Measurements from ENCODE around the gene SERGEF. TPM values are rescaled to one million over a fixed set of nuclear protein-coding genes. Genes with fewer than 3 reads are reported as not detected.

Gene SERGEF
- total RNA-seq, 1 experiment from 2014 or later, result 31.4 TPM

DNA sequence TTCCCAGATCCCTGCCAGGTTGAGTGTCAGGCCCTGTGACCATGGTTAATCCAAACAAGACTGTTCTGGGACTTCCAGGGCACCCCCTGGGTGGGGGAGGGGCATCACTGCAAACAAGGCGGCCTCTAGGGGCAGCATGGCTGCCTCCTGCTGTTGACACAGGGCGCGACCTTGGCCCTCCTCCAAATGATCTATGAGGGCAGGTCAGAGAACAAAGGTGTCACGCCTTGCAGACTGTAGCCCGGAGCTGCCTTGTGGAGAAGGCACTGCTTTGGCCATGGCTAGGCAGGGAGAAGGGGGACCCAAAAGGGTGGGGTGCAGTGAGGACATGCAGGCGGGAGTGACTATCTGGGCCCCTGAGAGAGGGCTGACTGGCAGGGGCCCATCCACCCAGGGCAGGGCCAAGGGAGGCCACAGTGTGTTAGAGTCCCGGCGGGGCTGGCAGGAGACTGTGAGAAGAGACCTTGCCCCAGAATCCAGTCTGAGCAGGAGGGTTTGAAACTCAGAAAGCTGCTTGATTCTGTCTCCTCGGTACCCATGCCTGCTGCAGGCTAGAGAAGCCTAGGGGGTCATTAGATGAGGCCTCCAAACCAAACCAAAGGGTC lies 242.7 kb downstream of the SERGEF start:
- no peak overlapping the region for H2BK20ac ChIP-seq (ENCODE audit: low read depth, low read length, poor library complexity, severe bottlenecking)
- H3K23me2 ChIP-seq (ENCODE audit: insufficient read length, low read depth, low read length, poor library complexity, severe bottlenecking), result no peaks in the 10 kb centered on the region
- no peak overlapping the region for H3T11ph ChIP-seq (ENCODE audit: low read length)
- no peak overlapping the region for H2AFZ ChIP-seq (ENCODE audit: low read length)
- no peak overlapping the region for H2BK5ac ChIP-seq (ENCODE audit: insufficient read length, low read length)
- H3K4me1 ChIP-seq (ENCODE audit: insufficient read depth, low read length), result no peaks in the 10 kb centered on the region
- H3K4ac ChIP-seq (ENCODE audit: low read depth, low read length), result no peak overlapping the region
- H2BK12ac ChIP-seq (ENCODE audit: insufficient read length, low read depth, low read length), result no peak overlapping the region
- TF ChIP-seq, protein P1, sequence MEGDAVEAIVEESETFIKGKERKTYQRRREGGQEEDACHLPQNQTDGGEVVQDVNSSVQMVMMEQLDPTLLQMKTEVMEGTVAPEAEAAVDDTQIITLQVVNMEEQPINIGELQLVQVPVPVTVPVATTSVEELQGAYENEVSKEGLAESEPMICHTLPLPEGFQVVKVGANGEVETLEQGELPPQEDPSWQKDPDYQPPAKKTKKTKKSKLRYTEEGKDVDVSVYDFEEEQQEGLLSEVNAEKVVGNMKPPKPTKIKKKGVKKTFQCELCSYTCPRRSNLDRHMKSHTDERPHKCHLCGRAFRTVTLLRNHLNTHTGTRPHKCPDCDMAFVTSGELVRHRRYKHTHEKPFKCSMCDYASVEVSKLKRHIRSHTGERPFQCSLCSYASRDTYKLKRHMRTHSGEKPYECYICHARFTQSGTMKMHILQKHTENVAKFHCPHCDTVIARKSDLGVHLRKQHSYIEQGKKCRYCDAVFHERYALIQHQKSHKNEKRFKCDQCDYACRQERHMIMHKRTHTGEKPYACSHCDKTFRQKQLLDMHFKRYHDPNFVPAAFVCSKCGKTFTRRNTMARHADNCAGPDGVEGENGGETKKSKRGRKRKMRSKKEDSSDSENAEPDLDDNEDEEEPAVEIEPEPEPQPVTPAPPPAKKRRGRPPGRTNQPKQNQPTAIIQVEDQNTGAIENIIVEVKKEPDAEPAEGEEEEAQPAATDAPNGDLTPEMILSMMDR (conservative IDR thresholded peaks at IDR 0.05), result peak; percentile 55
- H3K18ac ChIP-seq (ENCODE audit: insufficient read length, low read depth, low read length), result no peak overlapping the region
- peak; percentile 55 for DNase-seq
- no peak overlapping the region for H3K23ac ChIP-seq (ENCODE audit: insufficient read length, low read depth, low read length)
- no peak overlapping the region for H3K9ac ChIP-seq (ENCODE audit: extremely low read depth, insufficient read length, low read length)
- H3K27me3 Mint-ChIP-seq (ENCODE audit: low read depth), result peaks cover 1% of the 10 kb centered on the region
- H3K79me2 ChIP-seq (ENCODE audit: insufficient read depth, low read length), result no peaks in the 10 kb centered on the region
- H3K27ac Mint-ChIP-seq, result peak overlapping the region in 1 of 3 experiments; percentile 98; a peak in 2 of 7 replicates
- H4K5ac ChIP-seq (ENCODE audit: insufficient read length, low read depth, low read length), result no peak overlapping the region
- H2AK5ac ChIP-seq (ENCODE audit: insufficient read length, low read length), result no peak overlapping the region
- no peaks in the 10 kb centered on the region for H3K27me3 ChIP-seq (ENCODE audit: insufficient read depth, low read length)
- no peak overlapping the region for H2BK15ac ChIP-seq (ENCODE audit: low read depth, low read length)
- H3K4me1 Mint-ChIP-seq, result peaks cover 4 to 11% of the 10 kb centered on the region in 2 experiments; a peak in 3 of 4 replicates
- H3K79me1 ChIP-seq (ENCODE audit: insufficient read depth, low read depth, low read length, poor library complexity, severe bottlenecking), result no peaks in the 10 kb centered on the region
- H3K56ac ChIP-seq (ENCODE audit: insufficient read length, low read depth, low read length), result no peak overlapping the region
- WGBS (ENCODE audit: extremely low coverage, insufficient read length, low lambda C conversion rate), result no CpG with 5 or more reads among the region's 9 CpGs
- no peaks in the 10 kb centered on the region; a peak in 1 of 5 replicates for H3K9me3 Mint-ChIP-seq
- H4K20me1 ChIP-seq (ENCODE audit: control insufficient read depth, insufficient read depth, insufficient read length), result no peaks in the 10 kb centered on the region
- H3K4me3 Mint-ChIP-seq, result no peak overlapping the region
- no peak overlapping the region for H3K14ac ChIP-seq (ENCODE audit: insufficient read depth, low read length)
- H2BK120ac ChIP-seq (ENCODE audit: low read depth, low read length, poor library complexity, severe bottlenecking), result no peak overlapping the region
- no peaks in the 10 kb centered on the region for H3K36me3 Mint-ChIP-seq (ENCODE audit: insufficient read depth in 1 of 3, low read depth in 3 of 3)
- no peak overlapping the region for H3K27ac ChIP-seq (ENCODE audit: insufficient read length, low read depth, low read length)
- no peak overlapping the region for H3K4me2 ChIP-seq (ENCODE audit: insufficient read depth, insufficient read length, low read length)
- H4K8ac ChIP-seq (replicated peaks; ENCODE audit: insufficient read length, low read depth, low read length), result no peak overlapping the region
- no peaks in the 10 kb centered on the region for H3K9me3 ChIP-seq (ENCODE audit: control insufficient read depth, low read depth, low read length)
- no peak overlapping the region for H4K91ac ChIP-seq (ENCODE audit: insufficient read length, low read depth, low read length)
